ENCODE data around the gene COX8A. TPM values are rescaled to one million over a fixed set of nuclear protein-coding genes. Genes with fewer than 3 reads are reported as not detected.

Gene COX8A
- total RNA-seq, 1 experiment from 2014 or later, result 448 TPM

DNA sequence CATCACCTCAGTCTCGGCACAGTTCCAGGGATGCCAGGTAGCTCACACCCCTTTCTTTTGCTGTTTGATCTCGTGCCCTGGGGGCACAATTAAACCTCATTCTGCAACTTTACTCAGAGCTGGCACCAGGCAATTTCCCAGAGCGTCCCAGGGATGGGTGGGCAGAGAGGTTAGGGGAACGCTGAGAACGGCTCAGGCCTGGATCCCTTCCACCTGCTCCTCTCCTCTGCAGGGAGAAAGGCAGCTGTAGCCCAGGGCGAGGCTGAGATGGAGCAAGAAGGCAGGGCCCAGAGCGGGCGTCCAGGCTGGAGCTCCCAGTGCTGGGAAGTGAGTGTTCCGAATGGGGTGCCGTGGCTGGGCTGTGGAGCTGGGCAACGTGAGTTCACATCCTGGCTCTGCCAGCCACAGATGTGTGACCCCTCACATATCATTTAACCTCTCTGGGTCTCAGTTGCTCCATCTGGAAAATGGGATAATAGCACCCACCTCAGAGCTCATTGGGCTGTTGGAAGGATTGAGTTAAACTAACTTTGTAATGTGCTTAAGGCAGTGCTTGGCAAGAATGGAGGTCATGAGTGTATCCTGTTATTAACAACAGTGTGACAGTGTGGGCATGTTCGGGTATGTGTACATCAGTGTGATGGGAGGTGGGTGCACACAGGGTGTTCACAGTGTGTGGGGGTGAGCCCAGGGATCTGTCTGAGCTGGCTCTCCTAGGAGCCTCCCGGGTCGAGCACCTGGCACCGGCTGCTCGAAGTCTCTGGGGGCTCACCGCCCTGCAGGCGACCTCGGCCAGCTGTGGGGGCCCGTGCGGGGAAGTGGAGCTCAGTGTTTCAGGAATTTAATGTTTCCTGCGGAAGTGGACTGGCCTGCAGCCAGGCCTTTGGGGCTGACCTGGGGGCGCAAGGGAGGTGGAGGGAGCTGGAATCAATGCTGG, 27.3 kb downstream of the COX8A start:
- H3K4me1 Mint-ChIP-seq (ENCODE audit: low read depth, unreplicated experiment), result no peaks in the 10 kb centered on the region
- Histone ChIP-seq H3K36me3 (ENCODE audit: control insufficient read depth, insufficient read depth, low read length) (peaks cover 2% of the 10 kb centered on the region; the same call in 1 of the 2 replicates), H3K27me3 (replicated peaks; ENCODE audit: control insufficient read depth, insufficient read depth, low read length) (no peaks in the 10 kb centered on the region), H3K4me3 (ENCODE audit: low read depth, low read length) (no peak overlapping the region), H3K4me1 (no peaks in the 10 kb centered on the region), H3K9me3 (no peaks in the 10 kb centered on the region)
- TF ChIP-seq, protein P1, sequence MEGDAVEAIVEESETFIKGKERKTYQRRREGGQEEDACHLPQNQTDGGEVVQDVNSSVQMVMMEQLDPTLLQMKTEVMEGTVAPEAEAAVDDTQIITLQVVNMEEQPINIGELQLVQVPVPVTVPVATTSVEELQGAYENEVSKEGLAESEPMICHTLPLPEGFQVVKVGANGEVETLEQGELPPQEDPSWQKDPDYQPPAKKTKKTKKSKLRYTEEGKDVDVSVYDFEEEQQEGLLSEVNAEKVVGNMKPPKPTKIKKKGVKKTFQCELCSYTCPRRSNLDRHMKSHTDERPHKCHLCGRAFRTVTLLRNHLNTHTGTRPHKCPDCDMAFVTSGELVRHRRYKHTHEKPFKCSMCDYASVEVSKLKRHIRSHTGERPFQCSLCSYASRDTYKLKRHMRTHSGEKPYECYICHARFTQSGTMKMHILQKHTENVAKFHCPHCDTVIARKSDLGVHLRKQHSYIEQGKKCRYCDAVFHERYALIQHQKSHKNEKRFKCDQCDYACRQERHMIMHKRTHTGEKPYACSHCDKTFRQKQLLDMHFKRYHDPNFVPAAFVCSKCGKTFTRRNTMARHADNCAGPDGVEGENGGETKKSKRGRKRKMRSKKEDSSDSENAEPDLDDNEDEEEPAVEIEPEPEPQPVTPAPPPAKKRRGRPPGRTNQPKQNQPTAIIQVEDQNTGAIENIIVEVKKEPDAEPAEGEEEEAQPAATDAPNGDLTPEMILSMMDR (IDR thresholded peaks at IDR 0.05; ENCODE audit: insufficient read depth in 1 of 2, low read depth in 1 of 2, low read length in 1 of 2, severe bottlenecking in 1 of 2, unreplicated experiment in 1 of 2), result no peak
- ChIA-PET POLR2A (no interaction called here), CTCF (no interaction called here)
- no TSS peak for BruUV-seq (replicated peaks)
- H3K9me3 Mint-ChIP-seq (ENCODE audit: unreplicated experiment), result no peaks in the 10 kb centered on the region
- intact Hi-C loops (cut with micrococcal nuclease; ENCODE audit: unreplicated experiment), result no loop called here
- no peaks in the 10 kb centered on the region for H3K27me3 Mint-ChIP-seq (ENCODE audit: insufficient read depth, unreplicated experiment)
- H3K36me3 Mint-ChIP-seq (ENCODE audit: insufficient read depth, unreplicated experiment), result peaks cover 46% of the 10 kb centered on the region
- no peak overlapping the region for H3K27ac Mint-ChIP-seq (ENCODE audit: unreplicated experiment)
- DNase-seq, result no peak
- no peak overlapping the region for H3K4me3 Mint-ChIP-seq (ENCODE audit: unreplicated experiment)

DNA sequence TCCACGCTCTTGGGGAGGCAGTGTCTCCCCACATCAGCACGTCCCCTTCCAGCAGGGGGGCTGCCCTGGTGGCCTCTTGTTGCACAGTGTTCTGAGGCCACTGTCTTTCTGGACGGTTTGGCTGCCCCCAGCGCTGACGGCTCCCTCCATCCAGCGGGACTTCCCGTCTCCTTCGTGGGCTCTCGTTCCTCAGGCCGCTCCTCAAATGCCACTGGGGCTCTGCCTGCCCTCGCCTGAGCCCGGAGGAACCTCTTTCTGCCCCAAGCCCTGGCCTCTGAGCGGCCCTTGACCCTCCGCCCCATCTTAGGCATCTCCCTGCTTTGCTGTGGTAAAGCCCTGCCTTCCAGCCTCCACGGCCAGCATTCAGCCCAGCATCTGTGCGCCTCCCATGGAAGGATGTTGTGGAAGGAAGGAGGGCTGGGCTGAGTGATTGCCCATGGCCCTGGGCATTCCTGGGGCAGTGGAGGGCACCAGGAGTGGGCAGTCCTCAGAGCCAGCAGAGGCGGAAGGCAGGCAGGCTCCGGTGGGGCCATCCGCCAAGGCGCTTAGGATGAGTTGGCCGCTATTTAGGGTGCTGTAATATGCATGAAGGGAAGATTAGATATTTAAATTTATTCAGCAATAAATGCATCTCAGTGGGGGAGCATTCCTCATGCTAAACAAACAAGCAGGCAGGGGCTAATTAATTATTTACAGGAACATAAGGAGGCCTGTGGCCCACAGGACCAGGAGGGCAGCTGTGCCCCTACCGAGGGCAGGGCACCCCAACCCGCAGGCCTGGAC, 29.6 kb downstream of the COX8A start:
- H3K27me3 ChIP-seq (replicated peaks; ENCODE audit: control insufficient read depth, insufficient read depth, low read length), result no peaks in the 10 kb centered on the region
- TF ChIP-seq, protein P1 (IDR thresholded peaks at IDR 0.05; ENCODE audit: insufficient read depth in 1 of 2, low read depth in 1 of 2, low read length in 1 of 2, severe bottlenecking in 1 of 2, unreplicated experiment in 1 of 2), result no peak
- Mint-ChIP-seq H3K27ac (ENCODE audit: unreplicated experiment) (no peak overlapping the region), H3K27me3 (ENCODE audit: insufficient read depth, unreplicated experiment) (no peaks in the 10 kb centered on the region), H3K36me3 (ENCODE audit: insufficient read depth, unreplicated experiment) (peaks cover 36% of the 10 kb centered on the region), H3K9me3 (ENCODE audit: unreplicated experiment) (no peaks in the 10 kb centered on the region), H3K4me1 (ENCODE audit: low read depth, unreplicated experiment) (no peaks in the 10 kb centered on the region), H3K4me3 (ENCODE audit: unreplicated experiment) (no peak overlapping the region)
- no peak for DNase-seq
- no peaks in the 10 kb centered on the region for H3K9me3 ChIP-seq
- intact Hi-C loops (cut with micrococcal nuclease; ENCODE audit: unreplicated experiment), result no loop called here
- H3K4me1 ChIP-seq, result no peaks in the 10 kb centered on the region
- CTCF ChIA-PET, result no interaction called here
- H3K4me3 ChIP-seq (ENCODE audit: low read depth, low read length), result no peak overlapping the region
- H3K36me3 ChIP-seq (ENCODE audit: control insufficient read depth, insufficient read depth, low read length), result no peaks in the 10 kb centered on the region; the same call in 1 of the 2 replicates
- BruUV-seq (replicated peaks), result no TSS peak
- POLR2A ChIA-PET, result no interaction called here

DNA sequence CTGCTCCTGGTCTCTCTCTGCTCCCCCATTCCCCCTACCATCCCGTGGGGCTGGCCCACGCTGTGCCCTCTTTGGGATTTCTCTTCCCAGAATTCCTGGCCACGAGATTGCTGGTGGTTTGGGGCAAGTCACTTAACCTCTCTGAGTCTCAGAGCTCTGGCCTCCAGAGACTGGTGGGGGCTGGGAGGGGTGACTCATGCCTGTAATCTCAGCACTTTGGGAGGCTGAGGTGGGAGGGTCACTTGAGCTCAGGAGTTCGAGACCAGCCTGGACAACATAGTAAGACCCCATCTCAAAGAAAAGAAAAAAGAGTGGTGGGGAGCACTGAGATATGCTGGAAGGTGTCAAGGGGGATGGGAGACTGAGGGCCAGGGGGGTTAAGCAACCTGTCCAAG, 30.2 kb downstream of the COX8A start:
- Histone ChIP-seq H3K36me3 (ENCODE audit: control insufficient read depth, insufficient read depth, low read length) (no peaks in the 10 kb centered on the region; the same call in 1 of the 2 replicates), H3K9me3 (no peaks in the 10 kb centered on the region), H3K4me1 (no peaks in the 10 kb centered on the region), H3K27me3 (replicated peaks; ENCODE audit: control insufficient read depth, insufficient read depth, low read length) (no peaks in the 10 kb centered on the region), H3K4me3 (ENCODE audit: low read depth, low read length) (no peak overlapping the region)
- BruUV-seq (replicated peaks), result no TSS peak
- Mint-ChIP-seq H3K36me3 (ENCODE audit: insufficient read depth, unreplicated experiment) (peaks cover 38% of the 10 kb centered on the region), H3K4me1 (ENCODE audit: low read depth, unreplicated experiment) (no peaks in the 10 kb centered on the region), H3K4me3 (ENCODE audit: unreplicated experiment) (no peak overlapping the region), H3K9me3 (ENCODE audit: unreplicated experiment) (no peaks in the 10 kb centered on the region), H3K27me3 (ENCODE audit: insufficient read depth, unreplicated experiment) (no peaks in the 10 kb centered on the region), H3K27ac (ENCODE audit: unreplicated experiment) (no peak overlapping the region)
- intact Hi-C loops (cut with micrococcal nuclease; ENCODE audit: unreplicated experiment), result no loop called here
- CTCF ChIA-PET, result no interaction called here
- POLR2A ChIA-PET, result no interaction called here
- TF ChIP-seq, protein P1 (IDR thresholded peaks at IDR 0.05; ENCODE audit: insufficient read depth in 1 of 2, low read depth in 1 of 2, low read length in 1 of 2, severe bottlenecking in 1 of 2, unreplicated experiment in 1 of 2), result no peak
- no peak for DNase-seq
